Activated CD4-positive, CD25-positive, alpha-beta regulatory T cell treated with anti-CD3 and anti-CD28 coated beads, Interleukin-2, amount 50 U/mL, for 16 hours (primary cell): ENCODE data around the gene CHMP3.
"Not testable (repeated sequence)": the region's sequence is repeated elsewhere in the genome, so short reads cannot be mapped to it uniquely, and the experiment has no call there.

Experiments used
- DNase-seq: peaks from one replicate; pipeline ENCODE4 v3.0.0-alpha.2; 2020; ENCODE audit warnings: low read depth, low spot score

The CHMP3 gene

DNA sequence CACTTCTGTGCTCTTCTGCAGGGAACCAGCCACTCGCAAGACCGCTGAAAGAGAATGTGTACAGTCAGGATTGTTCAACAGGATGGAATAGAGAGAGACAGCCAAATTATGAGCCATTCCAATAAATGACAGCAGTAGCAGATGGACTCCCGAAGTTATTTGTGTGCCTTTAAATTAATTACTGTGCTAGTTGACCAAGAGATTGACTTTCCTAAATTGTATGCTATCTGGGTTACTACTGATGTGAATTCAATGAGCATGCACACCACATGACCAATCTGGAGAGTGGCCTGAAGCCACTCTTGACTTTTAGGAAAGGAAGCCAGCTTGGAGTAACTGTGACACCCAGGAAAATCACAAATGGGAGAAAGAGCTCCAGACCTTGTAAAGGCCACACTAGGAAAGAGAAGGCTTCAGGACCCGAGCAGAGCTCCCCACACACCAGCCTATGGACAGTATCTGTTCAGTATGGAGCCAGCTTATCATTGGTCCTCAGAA, 52.8 kb downstream of the CHMP3 start:
- no peak for DNase-seq

DNA sequence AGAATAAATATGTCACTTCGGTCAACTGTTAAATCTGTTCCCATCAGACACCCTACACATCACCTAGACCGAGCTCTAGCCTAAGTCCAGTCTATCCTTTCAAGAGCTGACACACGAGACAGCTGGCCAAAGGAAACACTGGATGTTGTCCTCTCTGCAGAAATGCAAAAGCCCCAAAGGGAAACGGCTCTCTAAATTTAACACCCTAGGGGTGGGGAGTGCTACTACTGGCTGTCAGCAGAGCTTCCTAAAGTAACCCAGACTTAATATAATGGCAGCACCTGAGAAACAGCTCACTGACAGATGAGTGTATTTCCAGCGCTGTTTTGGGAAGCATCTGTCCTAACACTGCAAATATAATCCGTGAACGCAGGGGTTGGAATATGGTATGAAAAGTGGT, 55.6 kb downstream of the CHMP3 start:
- no peak for DNase-seq

GRCh38 chr2:86500325-86501083, 62.7 kb downstream of the CHMP3 start:
- DNase-seq: no peak

DNA sequence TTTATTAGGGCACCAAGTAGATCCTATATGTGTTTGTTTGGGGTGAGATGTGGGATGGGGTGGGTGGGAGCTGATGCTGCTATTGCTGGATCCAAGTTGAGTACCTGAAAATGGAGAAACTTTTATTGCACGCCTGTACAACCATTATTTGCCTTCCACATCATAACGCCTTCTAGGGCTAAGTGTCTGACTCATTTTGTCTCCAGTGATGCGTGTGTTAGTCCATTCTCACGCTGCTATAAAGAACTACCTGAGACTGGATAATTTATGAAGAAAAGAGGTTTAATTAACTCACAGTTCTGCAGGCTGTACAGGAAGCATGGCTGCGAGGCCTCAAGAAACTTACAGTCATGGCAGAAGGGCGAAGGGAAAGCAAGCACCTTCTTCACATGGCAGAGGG, 63.9 kb downstream of the CHMP3 start:
- DNase-seq: no peak

- DNase-seq: no peak
Observed at GRCh38 chr2:86498468-86499260, 64.6 kb downstream of the CHMP3 start.

GRCh38 chr2:86496391-86496790, 66.9 kb downstream of the CHMP3 start:
- DNase-seq: not testable (repeated sequence)

- DNase-seq: no peak
Observed at GRCh38 chr2:86492048-86492453, 71.2 kb downstream of the CHMP3 start.

GRCh38 chr2:86491088-86491487, 72.2 kb downstream of the CHMP3 start:
- DNase-seq: no peak

DNA sequence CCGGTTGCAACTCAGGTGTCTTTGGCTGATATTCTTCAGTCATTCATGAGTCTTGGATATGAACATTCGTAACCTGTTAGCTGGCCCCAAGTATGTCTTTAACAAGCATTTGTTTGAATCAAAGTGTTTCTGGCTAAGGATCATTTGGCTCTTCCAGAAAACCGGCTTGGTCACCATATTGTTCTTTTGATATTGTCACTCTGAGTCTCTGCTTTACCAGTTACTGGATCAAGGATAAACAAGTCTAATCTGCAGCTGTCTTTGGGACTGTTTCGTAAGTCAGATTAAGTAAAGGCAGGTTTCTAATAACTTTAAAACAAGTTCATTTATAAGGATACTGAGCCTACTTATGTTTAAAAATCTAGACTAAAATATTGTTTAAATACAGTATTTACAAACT, 73.0 kb downstream of the CHMP3 start:
- DNase-seq: no peak

- no peak for DNase-seq
Observed at GRCh38 chr2:86489542-86489941, 73.7 kb downstream of the CHMP3 start.

DNA sequence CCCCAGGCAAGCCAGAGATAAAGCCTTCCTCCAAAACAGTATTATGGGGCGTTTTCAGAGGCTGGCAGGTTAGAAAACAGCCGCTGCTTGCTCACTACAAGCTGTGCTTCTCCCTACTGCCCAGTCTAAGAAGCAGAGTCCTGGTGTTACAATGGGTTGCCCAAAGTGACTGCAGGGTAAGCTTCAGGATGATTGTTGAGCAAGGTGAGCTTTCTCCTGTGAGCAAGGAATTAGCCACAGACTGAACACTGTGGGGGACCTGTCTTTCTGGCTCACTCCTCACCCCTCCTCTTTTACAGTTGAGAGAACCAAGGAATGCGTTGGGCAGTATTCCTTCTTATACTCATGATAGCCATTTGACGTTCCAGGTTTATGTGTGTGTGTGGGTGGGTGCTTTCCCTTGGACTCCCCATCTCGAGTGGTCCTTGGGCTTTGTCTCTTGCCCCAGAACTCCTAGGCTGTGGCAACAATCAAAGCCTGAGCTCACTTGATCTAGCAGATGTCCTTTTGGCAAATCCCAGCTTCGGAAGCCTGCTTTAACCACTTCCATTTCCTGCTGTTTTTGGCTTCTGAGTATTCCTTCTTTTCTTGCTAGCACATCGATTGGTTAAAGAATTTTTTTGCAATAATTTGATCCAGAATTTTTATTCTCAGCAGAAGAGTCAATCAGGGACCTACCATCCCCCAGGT, 74.5 kb downstream of the CHMP3 start:
- DNase-seq: no peak

DNA sequence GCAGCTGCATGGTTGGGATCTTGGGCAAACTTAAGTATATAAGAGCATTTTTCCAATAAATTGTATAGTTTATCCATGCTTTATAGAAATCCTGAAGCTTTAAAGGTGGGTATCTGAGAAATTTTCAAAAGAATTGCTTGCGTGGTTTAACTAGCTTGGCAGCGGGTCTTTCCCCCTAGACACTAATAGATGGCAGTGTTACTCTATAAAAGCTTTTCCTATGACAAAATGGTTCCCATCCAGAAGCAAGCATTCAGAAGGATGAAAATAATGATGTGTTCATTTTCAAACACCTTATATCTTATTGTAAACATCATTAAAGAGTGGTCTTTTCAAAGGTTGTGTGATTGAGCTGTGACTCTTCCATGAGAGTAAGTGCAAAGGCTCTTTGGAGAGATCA, 76.2 kb downstream of the CHMP3 start:
- no peak for DNase-seq

DNA sequence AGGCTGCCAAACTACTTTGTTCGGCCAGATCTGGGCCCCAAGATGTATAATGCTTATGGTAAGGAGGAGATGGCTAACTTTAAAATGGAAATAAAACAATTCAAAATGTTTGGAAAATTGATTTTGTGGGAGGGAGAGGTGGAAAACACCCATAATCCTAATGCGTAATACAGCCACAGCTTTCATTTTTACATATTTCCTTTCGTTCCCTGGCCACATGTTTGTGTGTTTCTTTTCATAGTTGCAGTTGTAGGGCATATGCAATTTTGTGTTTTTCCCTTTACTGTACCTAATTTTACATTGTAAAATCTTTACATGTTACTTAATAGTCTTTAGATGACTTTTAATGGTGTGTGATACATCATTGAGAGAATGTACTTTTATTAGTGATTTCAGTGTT, 77.4 kb downstream of the CHMP3 start:
- no peak for DNase-seq

- no peak for DNase-seq
Observed at GRCh38 chr2:86485103-86485502, 78.1 kb downstream of the CHMP3 start.

- DNase-seq: no peak
Observed at GRCh38 chr2:86484385-86484784, 78.9 kb downstream of the CHMP3 start.

DNA sequence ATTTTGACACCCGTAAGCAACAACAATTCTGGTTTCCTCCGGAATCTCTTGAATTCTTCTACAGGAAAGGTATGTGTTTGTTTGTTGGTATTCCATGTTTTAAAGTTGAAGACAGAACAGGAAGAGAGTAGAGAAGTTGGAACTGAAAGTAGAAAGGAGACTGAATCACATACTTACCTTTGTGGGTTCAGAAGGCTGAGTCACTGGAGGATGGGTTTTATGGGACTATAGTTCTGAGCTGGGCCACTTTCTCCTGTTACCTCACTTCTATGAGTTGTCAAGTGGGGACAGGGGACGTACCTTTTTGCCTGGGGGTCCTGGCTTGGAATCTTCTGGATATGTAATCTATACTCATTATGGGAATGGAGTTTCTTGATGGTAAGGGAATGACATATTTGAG, 81.2 kb downstream of the CHMP3 start:
- no peak for DNase-seq

GRCh38 chr2:86480105-86480504, 83.1 kb downstream of the CHMP3 start:
- DNase-seq: no peak

DNA sequence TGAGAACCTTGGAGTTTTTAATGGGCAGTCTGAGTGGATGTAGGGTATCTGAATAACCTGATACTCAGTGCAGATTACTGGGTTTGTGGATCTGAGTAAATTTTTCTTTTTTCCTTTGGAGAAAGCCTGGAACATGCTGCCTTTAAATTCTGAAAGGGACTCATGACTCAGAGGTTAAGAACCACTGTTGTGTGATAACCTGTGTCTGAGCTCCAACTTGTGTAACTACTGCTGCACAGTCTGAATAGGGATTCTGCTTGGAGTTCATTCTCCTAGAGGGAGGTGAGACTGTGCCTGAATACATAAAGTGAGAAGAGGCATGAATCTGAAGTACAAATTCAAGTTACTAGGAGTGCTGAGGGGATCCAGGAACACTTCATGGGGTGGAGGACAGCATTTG, 85.9 kb downstream of the CHMP3 start:
- no peak for DNase-seq

- no peak for DNase-seq
Observed at GRCh38 chr2:86476918-86477317, 86.3 kb downstream of the CHMP3 start.

DNA sequence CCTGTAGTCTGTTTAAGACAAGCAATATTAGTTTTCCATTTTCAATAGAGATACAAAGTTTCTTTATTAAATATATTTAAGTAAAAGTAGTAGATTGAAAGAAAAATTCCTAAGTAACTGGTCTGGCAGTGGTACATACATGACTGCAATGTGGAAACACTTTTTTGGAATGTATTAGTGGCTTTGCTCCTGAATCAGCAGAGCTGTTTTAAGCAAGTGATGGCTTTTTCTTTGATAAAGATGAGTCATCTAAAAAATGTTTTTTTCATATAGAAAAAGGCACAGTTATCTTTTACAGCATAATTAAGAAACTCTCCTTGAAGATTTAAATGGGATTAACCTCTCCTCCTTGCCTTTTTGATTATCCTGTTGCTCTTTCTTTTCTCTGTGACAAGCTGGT, 87.2 kb downstream of the CHMP3 start:
- DNase-seq: no peak

DNA sequence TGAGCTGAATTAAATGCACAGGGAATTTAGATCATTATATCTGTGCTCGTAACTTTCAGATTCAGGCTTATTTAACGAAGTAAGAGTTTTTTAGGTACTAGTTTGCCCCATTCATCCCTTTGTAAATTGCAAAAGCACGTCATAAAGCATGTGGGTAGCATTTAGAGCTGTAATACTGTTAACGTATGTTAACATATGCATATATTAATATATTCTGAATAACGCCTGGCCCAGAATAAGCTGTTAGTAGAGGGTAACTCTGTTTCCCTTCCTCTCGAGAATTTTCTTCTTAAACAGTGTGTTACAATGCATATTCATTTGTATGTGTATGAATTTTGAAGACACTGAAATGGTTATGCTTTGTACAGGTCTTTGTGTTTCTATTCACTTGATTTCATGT, 91.6 kb downstream of the CHMP3 start:
- no peak for DNase-seq

- DNase-seq: no peak
Observed at GRCh38 chr2:86470890-86471289, 92.4 kb downstream of the CHMP3 start.
